HUES48 (cell line): Measurements from ENCODE around the gene PCSK2.

Experiments
- H3K27ac ChIP-seq: one replicate; pipeline ENCODE4 v1.7.0; 2013; ENCODE audit warnings: low read depth, low read length, inconsistent platforms
- H3K27me3 ChIP-seq: 2 replicates; pipeline ENCODE4 v1.6.1; 2013; ENCODE audit warnings: mild to moderate bottlenecking, low read length; ENCODE audit not compliant: control insufficient read depth, insufficient read depth
- H3K36me3 ChIP-seq: 2 replicates; pipeline ENCODE4 v1.6.1; 2013; ENCODE audit warnings: low read length; ENCODE audit not compliant: control insufficient read depth, insufficient read depth
- H3K4me1 ChIP-seq: 2 replicates; pipeline ENCODE4 v1.6.1; 2013; ENCODE audit warnings: mild to moderate bottlenecking, low read length; ENCODE audit not compliant: control insufficient read depth, insufficient read depth
- H3K4me3 ChIP-seq: 2 replicates; pipeline ENCODE4 v1.5.1; 2013; ENCODE audit warnings: mild to moderate bottlenecking, low read depth, low read length
- H3K9ac ChIP-seq: 2 replicates; pipeline ENCODE4 v1.6.1; 2013; ENCODE audit warnings: mild to moderate bottlenecking, low read depth, low read length, moderate library complexity
- H3K9me3 ChIP-seq: 2 replicates; pipeline ENCODE4 v1.6.1; 2013; ENCODE audit warnings: low read length; ENCODE audit not compliant: control insufficient read depth, insufficient read depth

Gene PCSK2

DNA sequence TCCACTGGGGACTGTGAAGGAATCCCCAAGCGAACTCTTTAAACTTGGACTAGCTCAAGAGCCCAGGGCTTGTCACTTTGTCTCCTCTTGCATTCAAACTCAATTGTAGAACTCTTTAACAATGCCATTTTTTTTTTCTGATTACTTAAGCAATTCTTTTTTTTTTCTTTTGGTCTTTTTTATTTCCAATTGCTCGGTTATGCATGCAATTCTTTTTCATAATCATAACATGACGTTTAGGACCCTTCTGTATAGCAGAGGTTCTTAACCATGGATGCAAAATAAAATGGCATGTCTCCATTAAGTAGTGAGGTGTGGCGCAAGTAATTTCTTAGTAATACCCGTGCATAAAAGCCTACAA is 304.8 kb downstream of the PCSK2 start:
- Histone ChIP-seq H3K4me3 (peak overlapping the region; percentile 59), H3K27ac (peak overlapping the region; percentile 77), H3K9ac (peak overlapping the region; percentile 82), H3K9me3 (no peaks in the 10 kb centered on the region; the same call in 1 of the 2 replicates), H3K36me3 (no peaks in the 10 kb centered on the region), H3K27me3 (peaks cover 8% of the 10 kb centered on the region), H3K4me1 (peaks cover 21% of the 10 kb centered on the region)

DNA sequence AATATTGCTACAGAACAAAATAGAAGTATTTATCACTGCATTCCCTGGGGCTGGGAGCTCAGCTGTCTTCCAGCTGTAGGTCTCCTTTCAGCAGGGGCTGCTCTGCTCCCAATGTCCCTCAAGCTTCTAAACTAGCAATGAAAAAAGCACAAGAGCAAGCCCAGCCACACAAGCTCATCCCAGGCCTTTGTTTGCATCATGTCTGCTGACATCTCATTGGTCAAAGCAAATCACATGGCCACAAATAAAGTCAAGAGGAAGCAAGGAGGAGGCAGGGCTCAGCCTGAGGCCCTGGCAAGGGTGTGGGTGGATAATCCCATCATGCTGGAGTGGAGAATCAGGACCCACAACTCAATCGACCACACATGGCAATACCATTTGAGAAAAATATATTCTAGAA is 306.6 kb downstream of the PCSK2 start:
- no peak overlapping the region; the same call in 1 of the 2 replicates for H3K4me3 ChIP-seq
- H3K9me3 ChIP-seq: no peaks in the 10 kb centered on the region; the same call in 1 of the 2 replicates
- H3K9ac ChIP-seq: no peak overlapping the region
- H3K27me3 ChIP-seq: peaks cover 8% of the 10 kb centered on the region
- H3K4me1 ChIP-seq: peaks cover 27% of the 10 kb centered on the region
- H3K27ac ChIP-seq: peak overlapping the region; percentile 58
- H3K36me3 ChIP-seq: no peaks in the 10 kb centered on the region

DNA sequence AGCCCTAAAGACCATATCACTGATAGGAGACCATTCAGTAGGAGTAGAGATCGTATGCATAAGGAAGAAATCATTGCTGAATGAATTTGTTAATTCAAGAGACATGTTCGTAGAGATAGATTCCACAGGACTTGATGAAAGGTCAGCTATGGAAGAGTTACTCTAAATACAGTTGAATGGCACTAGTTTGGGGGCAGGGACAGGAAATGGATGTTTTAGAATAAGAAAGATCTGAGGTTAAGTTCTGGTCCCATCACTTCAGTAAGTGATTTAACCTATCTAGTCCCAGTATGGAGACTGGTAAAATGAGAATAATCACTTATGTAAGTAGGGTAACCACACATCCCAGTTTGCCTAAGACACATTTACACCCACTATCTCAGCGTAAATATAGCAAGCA is 307.2 kb downstream of the PCSK2 start:
- Histone ChIP-seq H3K27me3 (peaks cover 8% of the 10 kb centered on the region), H3K4me3 (peak overlapping the region; percentile 22; the same call in 1 of the 2 replicates), H3K36me3 (no peaks in the 10 kb centered on the region), H3K4me1 (peaks cover 27% of the 10 kb centered on the region), H3K27ac (peak overlapping the region; percentile 48), H3K9me3 (no peaks in the 10 kb centered on the region; the same call in 1 of the 2 replicates), H3K9ac (no peak overlapping the region)
